Spleen (tissue), 13 donors: ENCODE results near the gene CFAP77. TPM values are rescaled to one million over a fixed set of nuclear protein-coding genes. Genes with fewer than 3 reads are reported as not detected.

Source experiments
- DNase-seq: peaks from one replicate; pipeline ENCODE4 v3.0.0-alpha.2; 2020
- H3K27ac ChIP-seq, 8 donors: fragments of 200-600 bp; sonication (generic) in 7 of 8; 1 replicate in 4 of 8; 2 replicates in 4 of 8; pipeline versions ENCODE4 v1.5.0 to v1.8.0; 2016 to 2021; ENCODE audit warnings: inconsistent platforms in 4 of 8, mild to moderate bottlenecking in 4 of 8, moderate library complexity in 1 of 8
- H3K27me3 ChIP-seq, 7 donors: fragments of 200-600 bp; sonication (generic) in 6 of 7; replicated peaks in 1 of 7; 1 replicate in 4 of 7; 2 replicates in 3 of 7; pipeline versions ENCODE4 v1.5.0 to v1.8.0; 2016 to 2021; ENCODE audit warnings: inconsistent platforms in 3 of 7, mild to moderate bottlenecking in 1 of 7
- H3K36me3 ChIP-seq, 6 donors: fragments of 200-600 bp; sonication (generic) in 5 of 6; 1 replicate in 4 of 6; 2 replicates in 2 of 6; pipeline versions ENCODE4 v1.5.0 to v1.8.0; 2016 to 2021; ENCODE audit warnings: inconsistent platforms in 2 of 6
- H3K4me1 ChIP-seq, 6 donors: fragments of 200-600 bp; sonication (generic) in 5 of 6; 1 replicate in 3 of 6; 2 replicates in 3 of 6; pipeline versions ENCODE4 v1.5.0 to v1.8.0; 2016 to 2021; ENCODE audit warnings: inconsistent platforms in 3 of 6
- H3K4me3 ChIP-seq, 8 donors: fragments of 200-600 bp; sonication (generic) in 7 of 8; 1 replicate in 4 of 8; 2 replicates in 4 of 8; pipeline versions ENCODE4 v1.5.0 to v1.8.0; 2016 to 2021; ENCODE audit warnings: inconsistent platforms in 4 of 8, mild to moderate bottlenecking in 4 of 8, moderate library complexity in 2 of 8
- H3K9me3 ChIP-seq, 8 donors: fragments of 200-600 bp; sonication (generic) in 7 of 8; 1 replicate in 4 of 8; 2 replicates in 4 of 8; pipeline versions ENCODE4 v1.5.0 to v1.8.0; 2016 to 2021; ENCODE audit warnings: inconsistent platforms in 4 of 8
- POLR2A ChIP-seq, 3 donors: fragments of 450-650 bp; IDR thresholded peaks; one replicate each; pipeline ENCODE4 v1.5.1; 2017; ENCODE audit warnings: antibody characterized with exemption in 3 of 3, mild to moderate bottlenecking in 1 of 3
- POLR2AphosphoS5 ChIP-seq, 3 donors: sonication (generic); formaldehyde crosslinking; IDR thresholded peaks; one replicate each; pipeline ENCODE4 v1.5.1; 2017; ENCODE audit warnings: antibody characterized with exemption in 3 of 3
- WGBS, 5 donors: extraction: QIAGEN DNeasy Blood & Tissue Kit in 3 of 5; methylation state at CpG; one replicate each; pipeline versions ENCODE4 v1.1.5 to v1.1.7; 2013 to 2018; 5-methylcytosine and 5-hydroxymethylcytosine counted together
- intact Hi-C: fragments of 100-400 bp; cut with DNase I; formaldehyde crosslinking; loops from one replicate; pipeline ENCODE4 v1.15.0; 2023; ENCODE audit warnings: low total_unique reads
- long read RNA-seq, 2 donors: transcript quantifications; one replicate each; lab custom pipeline, GENCODE V29; 2026
- polyA plus RNA-seq, 3 donors: library from polyadenylated mRNA; stranded (reverse); fragments of 200-250 nt; gene quantifications; one replicate each; pipeline ENCODE4 v1.2.1, GENCODE V29; 2013
- total RNA-seq, 7 donors: library from RNA; depleted of rRNA in 3 of 7; stranded (reverse); fragments of >200 nt in 3 of 7; fragmentation: NEBNext Ultra II Directional in 4 of 7; extraction: Animal tissue kit (Norgen Biotek cat#: 25700) in 4 of 7; gene quantifications; one replicate each; pipeline versions ENCODE4 v1.1.0 to v1.2.1, GENCODE V29; 2016 to 2021
- TF ChIP-seq, protein P1 (sequence below), 11 experiments: fragments of 200-600 bp in 7 of 11; fragments of 450-650 bp in 4 of 11; sonication (generic) in 4 of 11; IDR thresholded peaks in 8 of 11; conservative IDR thresholded peaks in 3 of 11; 1 replicate in 7 of 11; 2 replicates in 4 of 11; pipeline versions ENCODE4 v1.4.0 to v1.8.0; 2016 to 2021; ENCODE audit warnings: antibody characterized with exemption in 11 of 11, inconsistent platforms in 4 of 11, mild to moderate bottlenecking in 1 of 11
- donor health status: healthy with polysubstance abuse.
- donor health status: DM: no; HTN: no; CAD: no; lungs with moderate emphysema.
- donor health status: DM: no; HTN: no; CAD: no.
- donor health status: Bipolar disorder and iron deficiency.
- donor health status: healthy.
- donor health status: DM: no; HTN: no; CAD: no.
- donor health status: DM: yes; HTN: yes; CAD: no.

Gene CFAP77
- total RNA-seq = not detected
- polyA plus RNA-seq = under 1 TPM in 1 of 3 donors, not detected in 2; 0.06 TPM
- long read RNA-seq, donor 1 = 0 reads
- long read RNA-seq, donor 2 = 0 reads

- intact Hi-C loops = loop anchor here (2.0 to 10.0 kb wide), 3 partner anchors 55 to 391 kb away; partner anchors contain the start of gene SETX
- peak; percentile 85 for DNase-seq
- WGBS, 5 donors = 0 to 2% (median 1%) methylated on average over 9 to 69 of the region's 69 CpGs
Measured at GRCh38 chr9:132409828-132410528, at the start of gene CFAP77. CFAP77 (plus strand) TSS chr9:132410211; CDS start chr9:132410272, 61 bp downstream.

GRCh38 chr9:132364068-132364467, 45.9 kb upstream of the CFAP77 start:
- WGBS, 5 donors = 91 to 98% (median 95%) methylated on average over 9 of the region's 9 CpGs
- intact Hi-C loops = no loop called here
- TF ChIP-seq POLR2AphosphoS5 (IDR thresholded peaks at IDR 0.05) = no peak
- no peak for TF ChIP-seq POLR2A (IDR thresholded peaks at IDR 0.05)
- TF ChIP-seq, protein P1, sequence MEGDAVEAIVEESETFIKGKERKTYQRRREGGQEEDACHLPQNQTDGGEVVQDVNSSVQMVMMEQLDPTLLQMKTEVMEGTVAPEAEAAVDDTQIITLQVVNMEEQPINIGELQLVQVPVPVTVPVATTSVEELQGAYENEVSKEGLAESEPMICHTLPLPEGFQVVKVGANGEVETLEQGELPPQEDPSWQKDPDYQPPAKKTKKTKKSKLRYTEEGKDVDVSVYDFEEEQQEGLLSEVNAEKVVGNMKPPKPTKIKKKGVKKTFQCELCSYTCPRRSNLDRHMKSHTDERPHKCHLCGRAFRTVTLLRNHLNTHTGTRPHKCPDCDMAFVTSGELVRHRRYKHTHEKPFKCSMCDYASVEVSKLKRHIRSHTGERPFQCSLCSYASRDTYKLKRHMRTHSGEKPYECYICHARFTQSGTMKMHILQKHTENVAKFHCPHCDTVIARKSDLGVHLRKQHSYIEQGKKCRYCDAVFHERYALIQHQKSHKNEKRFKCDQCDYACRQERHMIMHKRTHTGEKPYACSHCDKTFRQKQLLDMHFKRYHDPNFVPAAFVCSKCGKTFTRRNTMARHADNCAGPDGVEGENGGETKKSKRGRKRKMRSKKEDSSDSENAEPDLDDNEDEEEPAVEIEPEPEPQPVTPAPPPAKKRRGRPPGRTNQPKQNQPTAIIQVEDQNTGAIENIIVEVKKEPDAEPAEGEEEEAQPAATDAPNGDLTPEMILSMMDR (IDR thresholded peaks at IDR 0.05 in 8 of 11, conservative IDR thresholded peaks at IDR 0.05 in 3 of 11) = no peak
- no peaks in the 10 kb centered on the region for H3K9me3 ChIP-seq
- no peak overlapping the region for H3K4me3 ChIP-seq
- H3K4me1 ChIP-seq = peaks cover 0 to 35% (median 6%) of the 10 kb centered on the region in 6 donors
- DNase-seq = no peak
- no peaks in the 10 kb centered on the region for H3K27me3 ChIP-seq
- H3K27ac ChIP-seq = no peak overlapping the region
- H3K36me3 ChIP-seq = no peaks in the 10 kb centered on the region

More at GRCh38 chr9:132409828-132410528, at the start of gene CFAP77:
- Histone ChIP-seq H3K9me3 (no peaks in the 10 kb centered on the region), H3K27ac (peak within 1 kb of the TSS in 1 of 8 donors; percentile 12), H3K27me3 (peaks cover 0 to 59% (median 48%) of the 10 kb centered on the region in 7 donors), H3K36me3 (no peaks in the 10 kb centered on the region), H3K4me1 (peaks cover 31 to 60% (median 45%) of the 10 kb centered on the region in 6 donors), H3K4me3 (peak within 1 kb of the TSS; percentile 48 to 71 (median 55))
- TF ChIP-seq POLR2AphosphoS5 (IDR thresholded peaks at IDR 0.05) (peak in 2 of 3 donors; percentile 11 to 29), POLR2A (IDR thresholded peaks at IDR 0.05) (peak in 1 of 3 donors; percentile 3)
- TF ChIP-seq, protein P1 (IDR thresholded peaks at IDR 0.05 in 8 of 11, conservative IDR thresholded peaks at IDR 0.05 in 3 of 11) = no peak

- no peaks in the 10 kb centered on the region for H3K27me3 ChIP-seq
- H3K27ac ChIP-seq = peak overlapping the region in 3 of 8 donors; percentile 28 to 71 (median 49)
- H3K4me1 ChIP-seq = peaks cover 0 to 39% (median 7%) of the 10 kb centered on the region in 6 donors
- TF ChIP-seq POLR2AphosphoS5 (IDR thresholded peaks at IDR 0.05) (no peak), POLR2A (IDR thresholded peaks at IDR 0.05) (no peak)
- TF ChIP-seq, protein P1 (IDR thresholded peaks at IDR 0.05 in 8 of 11, conservative IDR thresholded peaks at IDR 0.05 in 3 of 11) = no peak
- intact Hi-C loops = no loop called here
- no peaks in the 10 kb centered on the region for H3K9me3 ChIP-seq
- 56 to 67% (median 62%) methylated on average over 3 of the region's 3 CpGs for WGBS, 5 donors
- H3K4me3 ChIP-seq = no peak overlapping the region
- no peaks in the 10 kb centered on the region for H3K36me3 ChIP-seq
- no peak for DNase-seq
Measured at GRCh38 chr9:132365986-132366385, 44.0 kb upstream of the CFAP77 start.

DNA sequence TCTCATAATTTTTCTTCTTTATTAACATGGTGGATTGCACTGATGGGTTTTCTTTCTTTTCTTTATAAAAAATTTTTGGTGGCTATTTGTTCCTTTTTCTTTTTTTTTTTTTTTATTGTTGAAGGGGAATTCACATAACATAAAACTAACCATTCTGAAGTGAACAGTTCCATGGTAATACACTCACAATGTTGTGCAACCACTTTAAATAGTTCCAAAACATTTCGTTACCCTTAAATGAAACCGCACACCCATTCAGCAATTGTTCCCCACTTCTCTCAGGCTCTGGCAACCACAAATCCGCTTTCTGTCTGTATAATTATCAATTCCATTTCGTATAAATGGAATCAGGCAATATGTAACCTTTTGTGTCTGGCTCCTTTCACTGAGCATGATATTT, 43.5 kb upstream of the CFAP77 start:
- peak overlapping the region in 3 of 8 donors; percentile 28 to 71 (median 49) for H3K27ac ChIP-seq
- no peak overlapping the region for H3K4me3 ChIP-seq
- DNase-seq = no peak
- H3K9me3 ChIP-seq = no peaks in the 10 kb centered on the region
- intact Hi-C loops = no loop called here
- no peaks in the 10 kb centered on the region for H3K36me3 ChIP-seq
- TF ChIP-seq POLR2AphosphoS5 (IDR thresholded peaks at IDR 0.05) (no peak), POLR2A (IDR thresholded peaks at IDR 0.05) (no peak)
- TF ChIP-seq, protein P1 (IDR thresholded peaks at IDR 0.05 in 8 of 11, conservative IDR thresholded peaks at IDR 0.05 in 3 of 11) = no peak
- H3K27me3 ChIP-seq = no peaks in the 10 kb centered on the region
- 71 to 87% (median 84%) methylated on average over 4 of the region's 4 CpGs for WGBS, 5 donors
- H3K4me1 ChIP-seq = peaks cover 0 to 39% (median 6%) of the 10 kb centered on the region in 6 donors
